Measurements from ENCODE around the gene PASD1.

PASD1 gene

DNA sequence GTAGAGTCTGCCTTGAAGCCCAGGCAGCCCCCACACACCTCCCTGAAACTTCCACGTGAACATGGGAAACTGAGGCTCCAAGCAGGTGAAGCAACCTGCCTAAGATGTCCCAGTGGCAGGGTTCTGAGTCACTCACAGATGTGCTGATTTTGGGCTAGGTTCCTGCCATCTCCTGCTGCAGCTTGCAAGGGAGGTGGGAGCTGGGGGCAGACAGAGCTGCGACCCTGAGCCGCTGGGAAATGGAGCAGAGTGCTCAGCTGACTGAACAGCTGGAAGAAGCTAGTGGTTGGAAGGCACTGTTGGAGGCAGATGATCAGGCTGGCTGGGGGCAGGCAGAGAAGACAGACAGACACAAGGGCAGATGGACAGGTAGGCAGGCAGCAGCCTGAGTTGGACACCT, 148.8 kb downstream of the PASD1 start:
- no peak overlapping the region for H3K27ac ChIP-seq (ENCODE audit: poor library complexity, severe bottlenecking)
- no peaks in the 10 kb centered on the region for H3K9me3 ChIP-seq (ENCODE audit: severe bottlenecking)
- H3K4me1 ChIP-seq (ENCODE audit: insufficient read depth, poor library complexity, severe bottlenecking) = no peaks in the 10 kb centered on the region
- no peaks in the 10 kb centered on the region for H3K27me3 ChIP-seq (ENCODE audit: insufficient read depth, poor library complexity, severe bottlenecking)
- TF ChIP-seq, protein P1, sequence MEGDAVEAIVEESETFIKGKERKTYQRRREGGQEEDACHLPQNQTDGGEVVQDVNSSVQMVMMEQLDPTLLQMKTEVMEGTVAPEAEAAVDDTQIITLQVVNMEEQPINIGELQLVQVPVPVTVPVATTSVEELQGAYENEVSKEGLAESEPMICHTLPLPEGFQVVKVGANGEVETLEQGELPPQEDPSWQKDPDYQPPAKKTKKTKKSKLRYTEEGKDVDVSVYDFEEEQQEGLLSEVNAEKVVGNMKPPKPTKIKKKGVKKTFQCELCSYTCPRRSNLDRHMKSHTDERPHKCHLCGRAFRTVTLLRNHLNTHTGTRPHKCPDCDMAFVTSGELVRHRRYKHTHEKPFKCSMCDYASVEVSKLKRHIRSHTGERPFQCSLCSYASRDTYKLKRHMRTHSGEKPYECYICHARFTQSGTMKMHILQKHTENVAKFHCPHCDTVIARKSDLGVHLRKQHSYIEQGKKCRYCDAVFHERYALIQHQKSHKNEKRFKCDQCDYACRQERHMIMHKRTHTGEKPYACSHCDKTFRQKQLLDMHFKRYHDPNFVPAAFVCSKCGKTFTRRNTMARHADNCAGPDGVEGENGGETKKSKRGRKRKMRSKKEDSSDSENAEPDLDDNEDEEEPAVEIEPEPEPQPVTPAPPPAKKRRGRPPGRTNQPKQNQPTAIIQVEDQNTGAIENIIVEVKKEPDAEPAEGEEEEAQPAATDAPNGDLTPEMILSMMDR (IDR thresholded peaks at IDR 0.05; ENCODE audit: poor library complexity, severe bottlenecking) = no peak
- ATAC-seq (ENCODE audit: low read depth) (no peak), DNase-seq (ENCODE audit: low spot score) (no peak)
- no peak overlapping the region for H3K4me3 ChIP-seq (ENCODE audit: severe bottlenecking)
- no peaks in the 10 kb centered on the region for H3K36me3 ChIP-seq (ENCODE audit: low read depth)

DNA sequence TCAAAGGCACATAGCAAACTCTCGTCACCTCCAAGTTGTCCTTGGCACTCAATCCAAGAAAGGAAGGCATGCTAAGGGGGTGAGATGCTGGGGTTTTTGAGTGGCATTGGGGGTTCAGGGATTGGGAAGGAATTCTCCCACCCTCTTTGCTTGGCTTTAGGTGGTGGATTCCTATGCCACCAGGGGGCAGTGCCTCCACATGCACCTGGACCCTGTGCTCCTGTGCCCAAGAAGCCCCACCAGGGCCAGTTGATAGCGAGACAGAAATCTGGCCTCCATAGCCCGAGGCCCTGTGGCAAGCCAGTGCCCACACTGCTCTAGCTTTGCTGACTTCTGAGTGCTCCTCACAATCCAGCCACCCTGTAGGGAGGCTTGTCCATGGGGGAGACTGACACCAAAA, 150.4 kb downstream of the PASD1 start:
- TF ChIP-seq, protein P1 (IDR thresholded peaks at IDR 0.05; ENCODE audit: poor library complexity, severe bottlenecking) = peak; percentile 39
- DNase-seq (ENCODE audit: low spot score) = no peak
- ATAC-seq (ENCODE audit: low read depth) = 0 out of 3 replicates have a peak, but pooled peaks have one; percentile 35

DNA sequence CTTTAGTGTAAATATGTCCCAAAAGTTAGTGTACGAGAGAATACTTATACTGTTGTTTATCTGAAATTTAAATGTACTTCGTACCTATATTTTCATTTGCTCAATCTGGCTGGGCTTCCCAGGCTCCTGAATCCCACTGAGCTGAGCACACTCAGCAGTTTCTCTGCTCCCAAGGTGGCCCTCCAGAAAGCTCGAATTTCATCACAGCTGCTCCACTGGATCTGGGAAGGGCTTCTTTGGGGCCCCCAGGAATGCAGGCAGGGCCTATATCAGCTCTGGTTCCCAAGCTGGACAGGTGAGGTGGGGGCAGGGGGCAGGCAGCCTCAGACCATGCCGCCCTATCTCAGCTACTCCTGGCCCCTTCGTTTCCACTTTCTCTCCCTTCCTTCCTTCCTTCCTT, 150.9 kb downstream of the PASD1 start:
- no peak for DNase-seq (ENCODE audit: low spot score)
- Histone ChIP-seq H3K4me3 (ENCODE audit: severe bottlenecking) (no peak overlapping the region), H3K27ac (ENCODE audit: poor library complexity, severe bottlenecking) (no peak overlapping the region), H3K36me3 (ENCODE audit: low read depth) (no peaks in the 10 kb centered on the region), H3K4me1 (ENCODE audit: insufficient read depth, poor library complexity, severe bottlenecking) (no peaks in the 10 kb centered on the region), H3K9me3 (ENCODE audit: severe bottlenecking) (no peaks in the 10 kb centered on the region), H3K27me3 (ENCODE audit: insufficient read depth, poor library complexity, severe bottlenecking) (no peaks in the 10 kb centered on the region)
- TF ChIP-seq, protein P1 (IDR thresholded peaks at IDR 0.05; ENCODE audit: poor library complexity, severe bottlenecking) = no peak
- no peak for ATAC-seq (ENCODE audit: low read depth)

More for the DNA sequence above, 150.4 kb downstream of the PASD1 start:
- H3K4me3 ChIP-seq (ENCODE audit: severe bottlenecking) = no peak overlapping the region
- no peaks in the 10 kb centered on the region for H3K4me1 ChIP-seq (ENCODE audit: insufficient read depth, poor library complexity, severe bottlenecking)
- H3K9me3 ChIP-seq (ENCODE audit: severe bottlenecking) = no peaks in the 10 kb centered on the region
- H3K27me3 ChIP-seq (ENCODE audit: insufficient read depth, poor library complexity, severe bottlenecking) = no peaks in the 10 kb centered on the region
- H3K27ac ChIP-seq (ENCODE audit: poor library complexity, severe bottlenecking) = no peak overlapping the region
- H3K36me3 ChIP-seq (ENCODE audit: low read depth) = no peaks in the 10 kb centered on the region

DNA sequence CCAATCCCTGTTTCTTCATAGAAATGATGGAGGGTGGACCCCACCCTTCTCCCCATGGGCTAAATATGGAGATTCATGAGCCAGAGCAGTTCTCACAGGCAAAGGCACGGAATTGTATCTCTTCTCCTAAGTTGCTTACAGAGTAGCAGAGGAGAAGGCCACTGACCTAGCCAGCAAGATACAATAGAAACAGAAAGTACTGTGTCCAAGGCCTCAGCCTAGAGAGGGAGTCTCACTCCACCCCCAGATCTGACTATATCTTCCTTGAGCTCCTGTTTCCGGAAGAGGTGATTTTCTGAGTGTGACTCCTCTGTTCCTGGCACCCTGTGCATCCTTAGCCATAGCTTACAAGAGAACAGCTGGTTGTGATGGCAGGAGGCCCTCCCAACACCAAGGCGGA, 152.3 kb downstream of the PASD1 start, which contains the start of gene FATE1:
FATE1 (plus strand) TSS at position 284 of the 400 bp plus-strand sequence; CDS start at position 369, 85 bp downstream.
- H3K9me3 ChIP-seq (ENCODE audit: severe bottlenecking) = no peaks in the 10 kb centered on the region
- no peak within 1 kb of the TSS for H3K27ac ChIP-seq (ENCODE audit: poor library complexity, severe bottlenecking)
- no peaks in the 10 kb centered on the region for H3K27me3 ChIP-seq (ENCODE audit: insufficient read depth, poor library complexity, severe bottlenecking)
- H3K4me3 ChIP-seq (ENCODE audit: severe bottlenecking) = no peak within 1 kb of the TSS
- TF ChIP-seq, protein P1 (IDR thresholded peaks at IDR 0.05; ENCODE audit: poor library complexity, severe bottlenecking) = no peak
- no peak for DNase-seq (ENCODE audit: low spot score)
- H3K4me1 ChIP-seq (ENCODE audit: insufficient read depth, poor library complexity, severe bottlenecking) = no peaks in the 10 kb centered on the region
- no peak for ATAC-seq (ENCODE audit: low read depth)
- no peaks in the 10 kb centered on the region for H3K36me3 ChIP-seq (ENCODE audit: low read depth)

DNA sequence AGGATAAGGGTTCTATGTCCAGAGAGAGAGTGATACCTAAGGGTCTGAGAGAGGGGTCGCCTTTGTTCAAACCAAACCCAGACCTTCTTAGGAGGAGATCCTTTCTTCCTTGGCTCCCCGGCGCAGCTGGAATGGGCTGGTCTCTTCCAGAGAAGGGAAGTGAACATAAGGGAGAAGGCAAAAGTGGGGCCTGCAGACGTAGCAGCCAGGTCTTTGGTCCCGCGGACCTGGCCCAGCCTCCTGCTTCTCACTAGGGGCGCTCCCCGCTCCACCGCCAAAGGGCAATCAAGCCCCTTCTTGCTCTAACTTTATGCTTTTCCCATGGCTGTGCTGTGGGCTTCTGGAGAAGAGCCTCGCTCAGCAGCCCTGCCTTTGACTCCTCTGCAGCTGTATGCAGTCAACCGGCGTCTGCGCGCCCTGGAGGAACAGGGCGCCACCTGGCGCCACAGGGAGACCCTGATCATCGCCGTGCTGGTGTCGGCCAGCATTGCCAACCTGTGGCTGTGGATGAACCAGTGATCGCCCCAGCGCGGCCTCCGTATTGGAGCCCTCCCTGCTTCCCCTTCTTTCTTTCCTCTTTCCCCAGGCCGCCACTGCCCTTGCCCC, 158.9 kb downstream of the PASD1 start:
- Histone ChIP-seq H3K27ac (ENCODE audit: poor library complexity, severe bottlenecking) (no peak overlapping the region), H3K9me3 (ENCODE audit: severe bottlenecking) (no peaks in the 10 kb centered on the region), H3K4me1 (ENCODE audit: insufficient read depth, poor library complexity, severe bottlenecking) (no peaks in the 10 kb centered on the region), H3K27me3 (ENCODE audit: insufficient read depth, poor library complexity, severe bottlenecking) (no peaks in the 10 kb centered on the region), H3K36me3 (ENCODE audit: low read depth) (no peaks in the 10 kb centered on the region), H3K4me3 (ENCODE audit: severe bottlenecking) (no peak overlapping the region)
- TF ChIP-seq, protein P1 (IDR thresholded peaks at IDR 0.05; ENCODE audit: poor library complexity, severe bottlenecking) = no peak
- ATAC-seq (ENCODE audit: low read depth) (no peak), DNase-seq (ENCODE audit: low spot score) (no peak)
